Raji (cell line): Measurements from ENCODE around the gene GPRC5A.

Source experiments
- POLR2A ChIP-seq: IDR thresholded peaks from 2 replicates; pipeline ENCODE4 v1.6.1; 2011; ENCODE audit warnings: low read depth, low read length, control low read depth; ENCODE audit not compliant: insufficient read depth

Gene GPRC5A

DNA sequence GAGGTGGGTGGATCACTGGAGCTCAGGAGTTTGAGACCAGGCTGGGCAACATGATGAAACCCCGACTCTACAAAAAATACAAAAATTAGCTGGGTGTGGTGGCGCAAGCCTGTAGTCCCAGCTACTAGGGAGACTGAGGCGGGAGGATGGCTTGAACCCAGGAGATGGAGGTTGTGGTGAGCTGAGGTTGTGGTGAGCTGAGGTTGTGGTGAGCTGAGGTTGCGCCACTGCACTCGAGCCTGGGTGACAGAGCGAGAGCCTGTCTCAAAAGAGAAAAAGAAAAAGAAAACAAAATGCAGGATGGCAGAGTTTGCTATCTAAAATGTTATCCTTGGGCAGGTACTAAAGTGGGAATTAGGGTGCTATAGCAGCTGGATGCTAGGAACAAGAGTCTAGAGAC, 10.8 kb upstream of the GPRC5A start:
- TF ChIP-seq POLR2A, result no peak

DNA sequence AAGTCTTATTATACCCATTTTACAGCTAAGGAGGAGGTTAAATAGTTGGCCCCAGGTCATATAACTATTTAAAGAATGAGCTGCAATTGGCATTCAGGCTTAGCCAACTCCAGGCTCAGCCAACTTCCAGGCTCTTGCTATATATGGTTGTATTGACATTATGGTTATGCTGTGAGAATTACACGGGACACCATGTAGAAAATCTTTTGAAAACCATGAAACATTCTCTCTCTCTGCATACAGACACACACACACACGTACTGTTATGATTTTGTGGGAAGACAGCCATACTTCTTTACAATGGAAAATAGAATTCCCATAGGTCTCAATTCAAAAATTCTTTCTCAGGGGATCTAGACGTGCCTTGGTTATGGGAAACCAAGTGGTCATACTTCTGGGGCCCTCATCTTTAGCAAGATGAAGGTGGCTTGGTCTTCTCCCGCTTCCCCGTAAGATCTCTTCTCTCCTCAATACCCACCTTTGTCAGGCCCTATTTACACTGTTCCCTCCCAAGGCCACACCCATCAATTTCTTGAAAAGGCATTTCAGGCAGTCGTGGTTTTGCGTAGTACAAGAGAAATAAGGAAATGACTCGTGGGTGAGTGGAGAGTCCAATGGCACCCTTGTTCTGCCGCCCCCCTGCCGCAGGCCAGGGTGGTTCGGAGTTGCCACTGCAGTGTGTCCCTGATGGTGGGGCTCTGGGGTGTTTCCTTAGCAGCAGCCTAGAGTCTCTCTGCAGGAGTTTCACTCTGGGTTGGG, 10.0 kb upstream of the GPRC5A start:
- no peak for TF ChIP-seq POLR2A

DNA sequence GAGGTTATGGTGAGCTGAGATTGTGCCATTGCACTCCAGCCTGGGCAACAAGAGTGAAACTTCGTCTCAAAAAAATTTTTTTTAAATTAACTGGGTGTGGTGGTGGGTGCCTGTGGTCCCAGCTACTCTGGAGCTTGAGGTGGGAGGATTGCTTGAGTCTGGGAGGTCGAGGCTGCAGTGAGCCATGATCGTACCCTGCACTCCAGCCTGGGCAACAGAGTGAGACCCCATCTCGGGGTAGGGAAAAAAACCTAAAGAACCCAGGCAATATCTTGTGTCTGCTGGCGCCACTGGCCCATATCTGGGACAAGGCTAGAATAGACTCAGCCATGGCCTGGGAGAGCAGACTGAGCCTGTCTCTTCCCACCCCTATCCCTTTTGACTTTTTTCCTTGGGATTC, 9.1 kb upstream of the GPRC5A start:
- no peak for TF ChIP-seq POLR2A

DNA sequence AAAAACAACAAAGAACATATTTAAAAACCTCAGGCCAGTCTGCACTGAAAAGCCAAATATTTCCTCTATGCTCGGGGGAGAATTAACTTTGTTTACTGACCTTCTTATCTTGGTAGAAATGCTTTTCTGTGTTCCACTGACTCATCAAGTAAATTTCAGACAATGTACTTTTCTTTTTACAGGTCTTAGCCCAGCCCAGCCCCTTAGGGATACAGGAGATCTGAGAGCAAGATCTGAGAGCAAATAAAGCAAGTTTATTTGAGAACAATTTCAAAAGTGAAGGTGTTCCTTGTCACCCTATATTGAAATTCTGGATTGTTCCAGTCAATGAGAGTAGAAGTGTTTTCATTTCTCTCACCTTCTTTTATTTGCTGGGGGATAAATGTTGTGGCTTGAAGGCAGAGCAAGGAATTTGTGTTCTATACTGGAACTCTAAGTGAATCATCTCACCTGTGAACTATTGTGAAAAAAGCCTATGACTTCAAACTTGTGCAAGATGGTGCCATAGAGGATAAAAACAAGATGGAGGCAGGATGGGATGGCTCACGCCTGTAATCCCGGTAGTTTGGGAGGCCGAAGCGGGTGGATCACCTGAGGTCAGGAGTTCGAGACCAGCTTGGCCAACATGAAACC, 7.9 kb upstream of the GPRC5A start:
- no peak for TF ChIP-seq POLR2A

DNA sequence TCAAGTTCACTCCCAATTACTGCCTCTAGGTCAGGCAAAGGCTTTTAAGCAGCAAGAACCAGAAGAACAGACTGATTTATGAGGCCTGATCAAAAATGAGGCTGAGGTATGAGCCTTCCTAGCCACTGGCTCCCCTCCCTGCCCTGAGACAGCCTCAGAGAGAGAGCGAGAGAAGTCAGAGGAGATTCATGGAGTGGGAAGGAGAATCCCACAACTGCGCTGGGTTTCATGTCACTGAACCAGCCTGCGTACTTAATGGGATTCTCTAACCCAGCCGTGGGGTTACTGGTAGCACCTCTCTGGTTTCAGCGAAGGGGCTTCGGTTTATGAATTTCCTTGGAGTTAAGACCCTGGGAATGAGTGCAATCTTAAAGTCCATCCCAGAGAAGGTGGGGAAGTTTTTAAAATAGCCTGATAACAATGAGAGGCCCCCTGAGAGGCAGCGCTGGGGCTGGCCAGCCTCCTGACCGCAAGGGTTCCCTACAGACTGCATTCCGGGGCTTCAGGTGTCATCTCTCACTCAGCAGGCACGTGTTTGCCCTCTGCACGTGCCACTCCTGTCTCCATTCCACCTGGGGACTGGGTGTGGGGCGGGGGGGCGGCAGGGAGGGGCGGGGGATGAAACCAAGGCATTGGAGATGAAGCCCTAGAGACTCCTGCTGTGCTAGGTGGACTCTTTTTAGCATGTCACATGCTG, 6.1 kb upstream of the GPRC5A start:
- TF ChIP-seq POLR2A, result no peak

DNA sequence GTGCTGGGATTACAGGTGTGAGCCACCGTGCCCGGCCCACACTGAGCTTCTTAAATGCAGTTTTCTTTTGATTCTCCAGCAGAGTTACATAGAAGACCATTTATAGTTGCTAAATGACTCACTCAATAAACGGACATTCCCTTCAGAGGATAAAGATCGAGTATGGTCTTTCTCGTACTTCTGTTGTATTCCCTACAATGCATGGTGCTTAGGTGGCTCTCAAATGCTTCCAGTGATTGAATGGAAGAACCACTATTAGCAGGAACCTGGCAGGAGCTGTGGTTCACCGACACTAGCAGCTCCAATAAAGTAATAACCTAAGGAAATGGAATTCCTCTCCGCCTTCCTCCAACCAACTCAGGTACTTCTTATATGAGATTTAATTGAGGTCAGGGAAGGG, 3.9 kb upstream of the GPRC5A start:
- no peak for TF ChIP-seq POLR2A

DNA sequence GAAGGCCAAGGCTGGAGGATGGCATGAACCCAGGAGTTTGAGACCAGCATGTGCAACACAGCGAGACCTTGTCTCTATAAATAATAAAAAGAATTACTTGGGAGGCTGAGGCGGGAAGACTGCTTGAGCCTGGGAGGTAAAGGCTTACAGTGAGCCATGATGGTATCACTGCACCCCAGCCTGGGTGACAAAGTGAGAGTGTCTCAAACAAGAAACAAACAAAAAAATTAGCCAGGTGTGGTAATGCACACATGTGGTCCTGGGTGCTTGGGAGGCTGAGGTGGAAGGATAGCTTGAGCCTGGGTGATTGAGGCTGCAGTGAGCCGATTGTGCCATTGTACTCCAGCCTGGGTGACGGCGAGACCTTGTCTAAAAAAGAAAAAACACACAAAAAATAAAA, 1.7 kb upstream of the GPRC5A start:
- TF ChIP-seq POLR2A, result no peak

DNA sequence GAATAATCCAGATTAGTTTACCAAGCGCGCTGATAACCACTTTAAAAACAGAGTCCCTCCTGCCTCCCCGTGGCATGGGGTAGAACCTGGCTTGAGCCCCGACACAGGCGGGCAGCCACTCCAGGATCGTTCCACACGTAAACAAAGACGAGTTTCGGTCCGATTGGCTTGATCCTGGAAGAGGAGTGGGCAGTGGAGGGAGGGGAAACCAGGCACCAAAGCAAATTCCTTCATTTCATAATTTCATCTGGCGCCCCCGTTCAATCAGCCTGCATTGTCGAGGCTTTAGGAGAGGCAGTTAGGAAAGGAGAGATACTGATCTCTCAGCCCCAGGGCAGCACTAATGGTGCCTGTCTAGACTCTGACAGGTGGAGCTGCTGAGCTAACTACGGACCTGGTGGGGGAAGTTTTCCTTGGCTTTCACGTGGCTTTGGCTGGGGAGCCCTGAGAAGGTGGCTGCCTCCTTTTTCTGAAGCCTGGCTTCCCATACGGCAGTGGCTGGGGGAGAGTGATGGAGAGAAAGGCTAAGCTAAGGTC, 751 bp upstream of the GPRC5A start:
- TF ChIP-seq POLR2A, result no peak

DNA sequence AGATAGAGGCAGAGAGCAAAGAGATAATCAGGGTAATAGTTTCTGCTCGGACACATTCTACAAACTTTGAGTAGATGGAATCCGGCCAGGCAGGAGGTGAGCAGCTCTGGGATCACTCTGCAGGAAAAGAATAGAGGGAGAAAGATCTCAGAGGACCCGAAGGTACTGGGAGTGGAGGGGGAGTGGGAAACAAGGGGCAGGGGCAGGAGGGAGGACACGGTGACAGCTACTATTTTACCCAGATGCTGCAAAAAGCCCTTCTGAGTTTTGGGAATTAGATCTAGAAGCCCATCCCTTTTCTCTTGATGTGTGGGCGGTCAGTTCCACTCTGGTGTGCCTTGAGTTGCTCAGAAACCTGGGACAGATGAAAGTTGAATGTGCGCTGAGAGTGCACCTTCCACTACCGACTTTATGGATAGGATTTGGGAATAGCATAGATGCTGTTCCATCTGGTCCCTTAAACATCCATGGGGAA, 556 bp downstream of the GPRC5A start:
- no peak for TF ChIP-seq POLR2A

DNA sequence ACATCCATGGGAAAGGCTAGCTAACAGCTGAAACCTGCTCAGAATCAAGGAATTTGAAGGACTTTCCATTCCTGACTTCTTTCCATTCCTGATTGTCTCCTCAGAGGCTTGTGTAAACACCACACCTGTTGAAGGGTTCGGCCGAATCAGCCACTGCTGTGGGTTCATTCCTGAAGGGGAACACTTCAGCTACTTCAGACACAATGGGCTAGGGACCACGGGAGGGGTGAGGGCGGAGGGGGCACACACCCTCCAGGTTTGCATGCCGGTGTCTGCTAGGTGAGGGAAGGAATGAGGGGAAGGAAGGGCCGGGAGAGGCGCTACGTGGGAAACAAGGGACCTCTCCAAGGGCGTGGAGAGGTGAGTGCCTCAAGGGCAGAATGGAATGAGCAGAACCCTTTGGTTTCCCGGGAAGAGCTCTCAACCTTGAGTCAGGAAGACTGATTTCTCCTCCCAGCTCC, 1.3 kb downstream of the GPRC5A start:
- TF ChIP-seq POLR2A, result no peak

DNA sequence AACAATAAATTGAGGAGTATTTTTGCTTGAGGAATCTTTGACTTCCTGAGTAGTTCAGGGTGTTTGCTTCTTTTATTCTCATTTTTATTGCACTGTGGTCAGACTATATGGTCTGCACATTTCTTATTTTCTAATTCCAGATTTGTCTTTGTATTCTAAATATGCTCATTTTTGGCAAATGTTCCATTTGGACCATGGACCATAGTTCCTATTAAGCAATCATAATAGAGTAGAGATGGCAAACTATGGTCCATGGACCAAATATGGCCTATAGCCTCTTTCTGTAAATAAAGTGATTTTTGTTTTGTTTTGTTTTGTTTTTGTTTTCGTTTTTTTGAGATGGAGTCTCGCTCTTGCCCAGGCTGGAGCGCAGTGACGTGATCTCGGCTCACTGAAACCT, 2.1 kb downstream of the GPRC5A start:
- no peak for TF ChIP-seq POLR2A

DNA sequence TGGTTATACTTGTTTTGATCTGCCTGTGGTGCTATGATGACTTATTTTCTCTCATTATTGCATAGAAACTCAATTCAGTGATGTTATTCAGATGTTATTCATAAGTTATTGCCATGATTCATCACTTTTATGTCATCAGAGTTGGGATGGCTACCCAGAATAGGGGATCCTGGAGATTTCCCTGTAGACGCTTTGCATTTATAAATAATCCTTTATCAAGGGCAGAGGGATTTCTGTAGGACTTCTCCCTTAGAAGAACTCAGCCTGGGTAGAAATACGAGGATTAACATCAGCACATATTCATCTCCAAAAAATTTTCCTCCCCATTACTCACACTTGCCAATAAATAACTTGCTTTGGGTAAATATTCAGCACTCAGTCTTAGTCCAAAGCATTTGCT, 4.9 kb downstream of the GPRC5A start:
- TF ChIP-seq POLR2A, result no peak

DNA sequence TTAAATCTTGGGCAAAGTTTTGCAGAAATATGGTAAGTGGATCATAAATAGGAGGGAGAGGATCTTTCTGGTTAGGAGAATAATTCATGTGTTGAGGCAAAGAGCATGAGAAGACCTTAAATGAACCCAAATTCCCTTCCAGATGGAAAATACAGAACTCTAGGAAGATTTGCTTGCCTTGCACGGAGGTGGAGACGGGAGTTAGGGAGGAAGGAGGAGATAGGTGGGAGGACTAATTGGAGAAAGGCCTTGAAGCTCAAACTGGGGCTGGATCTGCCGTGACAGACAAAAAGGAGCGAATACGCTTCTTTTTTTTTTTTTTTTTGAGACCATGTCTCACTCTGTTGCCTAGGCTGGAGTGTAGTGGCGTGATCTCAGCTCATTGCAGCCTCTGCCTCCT, 5.9 kb downstream of the GPRC5A start:
- no peak for TF ChIP-seq POLR2A

DNA sequence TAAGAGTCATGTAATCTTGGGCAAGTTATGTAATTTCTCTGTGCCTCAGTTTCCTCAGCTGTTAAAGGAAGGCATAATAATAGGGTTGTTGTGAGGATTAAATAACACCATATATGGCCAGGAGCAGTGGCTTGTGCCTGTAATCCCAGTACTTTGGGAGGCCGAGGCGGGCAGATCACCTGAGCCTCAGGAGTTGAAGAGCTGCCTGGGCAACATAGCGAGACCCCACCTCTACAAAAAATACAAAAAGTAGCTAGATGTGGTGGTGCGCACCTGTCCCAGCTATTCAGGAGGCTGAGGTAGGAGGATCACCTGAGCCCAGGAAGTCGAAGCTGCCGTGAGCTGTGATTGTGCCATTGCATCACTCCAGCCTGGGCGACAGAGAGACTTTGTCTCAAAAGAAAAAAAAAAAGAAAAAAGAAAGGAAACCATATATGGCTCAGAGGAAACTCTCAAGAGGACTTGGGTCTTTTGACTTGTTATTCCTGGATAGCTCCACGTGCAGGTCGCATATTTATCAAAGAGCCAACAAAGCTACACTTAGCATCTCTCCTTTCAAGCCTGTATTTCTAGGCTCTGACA, 6.9 kb downstream of the GPRC5A start:
- TF ChIP-seq POLR2A, result no peak

DNA sequence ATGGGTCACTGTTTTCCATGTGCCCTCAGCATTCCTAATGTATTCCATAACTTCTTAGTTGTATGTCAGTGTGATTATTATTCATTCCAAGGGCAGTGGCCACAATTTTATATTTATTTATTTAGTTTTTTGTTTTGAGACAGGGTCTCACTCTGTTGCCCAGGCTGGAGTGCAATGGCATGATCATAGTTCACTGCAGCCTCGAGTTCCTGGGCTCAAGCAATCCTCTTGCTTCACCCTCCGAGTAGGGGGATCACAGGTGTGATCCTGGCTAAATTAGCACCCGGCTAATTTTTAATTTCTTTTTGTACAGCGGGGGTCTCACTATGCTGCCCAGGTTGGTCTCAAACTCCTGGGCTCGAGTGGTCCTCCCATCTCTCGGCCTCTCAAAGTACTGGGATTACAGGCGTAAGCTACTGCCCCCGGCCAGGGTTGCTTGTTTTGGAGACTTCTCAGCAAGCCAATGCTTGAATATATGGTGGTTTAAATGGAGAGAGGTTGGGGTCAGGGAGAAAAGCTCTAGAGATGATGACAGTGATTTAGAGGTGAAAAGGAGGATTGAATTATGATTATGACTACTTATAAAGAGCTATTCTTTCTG, 7.6 kb downstream of the GPRC5A start:
- TF ChIP-seq POLR2A, result no peak
